NCI-H82 treated with DMSO at 0.1 percent for 48 hours (cell line): Measurements from ENCODE around the gene EGFR.
"Not testable (repeated sequence)": the region's sequence is repeated elsewhere in the genome, so short reads cannot be mapped to it uniquely, and the experiment has no call there.

Experiments used
- DNase-seq: peaks from one replicate; lab custom pipeline; 2025; ENCODE audit not compliant: unreplicated experiment; lab: John Stamatoyannopoulos, UW

Gene EGFR

GRCh38 chr7:55034776-55035175, 16.0 kb downstream of the EGFR start:
- DNase-seq = no peak

- not testable (repeated sequence) for DNase-seq
These were observed 16.6 kb downstream of the EGFR start for GRCh38 chr7:55035410-55035809.

GRCh38 chr7:55036950-55037736, 18.3 kb downstream of the EGFR start:
- no peak for DNase-seq

GRCh38 chr7:55043691-55044370, 25.0 kb downstream of the EGFR start:
- no peak for DNase-seq

- no peak for DNase-seq
These were observed 25.5 kb downstream of the EGFR start for GRCh38 chr7:55044371-55044717.

- no peak for DNase-seq
These were observed 26.0 kb downstream of the EGFR start for GRCh38 chr7:55044791-55045190.

DNA sequence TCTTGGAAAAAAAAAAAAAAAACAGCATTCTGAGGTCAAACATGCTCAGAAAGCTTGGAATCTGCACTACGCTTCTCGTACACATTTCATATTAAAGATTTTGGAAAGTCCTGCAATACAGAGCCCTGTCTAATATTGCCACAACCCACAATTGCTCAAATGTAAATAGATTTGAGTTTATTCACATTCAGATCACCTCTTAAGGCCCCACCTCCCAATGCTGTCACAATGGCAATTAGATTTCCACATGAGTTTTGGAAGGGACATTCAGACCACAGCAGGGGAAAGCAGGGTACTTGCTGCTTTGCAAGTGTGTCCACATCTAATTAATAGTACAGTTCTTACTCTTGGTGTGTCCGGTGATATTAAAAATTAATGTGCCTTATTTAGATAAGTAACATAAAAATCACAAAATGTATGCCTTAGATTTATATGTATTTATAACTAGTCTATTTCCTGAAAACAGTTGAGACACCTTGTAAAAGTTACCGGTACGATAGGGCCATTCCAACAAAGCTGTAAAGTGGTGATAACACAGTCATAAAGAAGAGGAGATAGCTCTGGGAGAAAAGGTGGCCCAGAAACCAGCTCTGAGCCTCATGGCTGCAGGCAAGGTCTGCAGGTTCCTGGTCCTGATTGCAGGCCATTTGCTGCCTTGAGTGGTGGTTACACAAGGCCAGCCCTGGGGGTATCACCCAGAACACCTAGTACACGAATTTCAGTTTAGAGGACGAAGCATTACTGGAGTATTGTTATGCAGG, 27.9 kb downstream of the EGFR start:
- no peak for DNase-seq

- no peak for DNase-seq
These were observed 29.5 kb downstream of the EGFR start for GRCh38 chr7:55048221-55048859.

- no peak for DNase-seq
These were observed 31.5 kb downstream of the EGFR start for GRCh38 chr7:55050281-55050680.

GRCh38 chr7:55052081-55052480, 33.3 kb downstream of the EGFR start:
- DNase-seq = no peak

GRCh38 chr7:55052741-55053427, 34.1 kb downstream of the EGFR start:
- no peak for DNase-seq

DNA sequence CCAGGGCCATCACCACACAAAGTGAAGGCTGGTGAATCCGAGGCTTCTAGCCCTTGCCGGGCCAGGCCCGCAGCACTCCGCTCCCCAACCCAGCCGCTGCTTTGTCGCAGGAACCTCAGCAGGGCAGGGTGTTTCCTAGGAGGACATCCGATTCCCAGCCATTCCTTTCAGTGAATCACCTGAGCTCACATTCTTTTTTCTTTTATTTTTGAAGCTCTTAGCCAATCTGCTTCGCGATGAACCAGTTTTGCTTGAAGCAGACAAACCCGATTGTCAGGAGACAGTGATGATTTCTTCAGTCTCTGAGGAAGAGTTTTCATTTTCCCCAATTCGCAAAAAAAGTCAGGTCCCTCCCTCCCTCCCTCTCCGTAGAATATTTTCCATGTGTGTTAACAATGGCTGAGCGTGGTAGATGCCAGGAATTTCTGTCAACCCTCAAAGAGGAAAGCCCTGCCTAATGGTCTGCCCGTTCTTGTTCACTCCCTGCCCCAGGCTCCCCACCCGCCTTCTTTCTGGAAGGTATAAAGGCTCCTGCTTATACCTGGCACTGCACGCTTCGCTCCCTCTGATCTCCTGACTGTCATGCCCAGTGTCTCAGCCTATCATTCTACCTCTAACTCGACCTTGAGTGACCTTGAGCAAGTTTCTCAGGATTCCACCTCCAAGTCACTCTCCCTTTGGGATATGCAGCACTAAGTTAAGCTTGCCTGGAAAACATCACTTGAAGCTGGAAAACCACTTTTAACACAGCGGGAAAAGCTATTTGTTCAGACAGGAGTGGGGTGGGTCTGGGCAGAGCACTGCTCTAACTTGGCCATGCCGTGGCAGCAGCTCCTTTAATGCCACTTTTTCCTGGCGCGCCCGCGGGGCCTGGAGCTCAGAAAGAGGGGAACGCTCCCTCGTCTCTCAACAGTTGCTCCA, 35.1 kb downstream of the EGFR start:
- DNase-seq = no peak

GRCh38 chr7:55054758-55055157, 35.9 kb downstream of the EGFR start:
- no peak for DNase-seq

GRCh38 chr7:55055479-55055878, 36.7 kb downstream of the EGFR start:
- DNase-seq = no peak

DNA sequence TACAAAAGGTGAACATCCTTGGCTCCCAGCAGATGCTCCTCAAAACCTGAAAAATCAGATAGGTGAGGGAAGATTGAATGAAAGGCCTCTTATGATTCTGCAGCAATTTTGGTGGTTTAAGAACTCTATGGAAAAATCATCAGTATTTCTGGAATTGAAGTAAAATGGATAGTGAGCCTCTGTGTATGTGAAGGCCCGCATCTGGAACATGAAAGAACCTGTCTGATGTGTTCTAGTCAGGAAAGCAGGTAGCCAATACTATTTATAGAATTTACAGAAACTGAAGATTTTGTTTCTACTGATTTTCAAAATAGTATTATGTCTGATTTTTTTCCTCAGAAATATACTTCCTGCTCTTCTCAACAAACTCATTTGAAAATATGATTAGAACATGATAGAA, 37.3 kb downstream of the EGFR start:
- no peak for DNase-seq

DNA sequence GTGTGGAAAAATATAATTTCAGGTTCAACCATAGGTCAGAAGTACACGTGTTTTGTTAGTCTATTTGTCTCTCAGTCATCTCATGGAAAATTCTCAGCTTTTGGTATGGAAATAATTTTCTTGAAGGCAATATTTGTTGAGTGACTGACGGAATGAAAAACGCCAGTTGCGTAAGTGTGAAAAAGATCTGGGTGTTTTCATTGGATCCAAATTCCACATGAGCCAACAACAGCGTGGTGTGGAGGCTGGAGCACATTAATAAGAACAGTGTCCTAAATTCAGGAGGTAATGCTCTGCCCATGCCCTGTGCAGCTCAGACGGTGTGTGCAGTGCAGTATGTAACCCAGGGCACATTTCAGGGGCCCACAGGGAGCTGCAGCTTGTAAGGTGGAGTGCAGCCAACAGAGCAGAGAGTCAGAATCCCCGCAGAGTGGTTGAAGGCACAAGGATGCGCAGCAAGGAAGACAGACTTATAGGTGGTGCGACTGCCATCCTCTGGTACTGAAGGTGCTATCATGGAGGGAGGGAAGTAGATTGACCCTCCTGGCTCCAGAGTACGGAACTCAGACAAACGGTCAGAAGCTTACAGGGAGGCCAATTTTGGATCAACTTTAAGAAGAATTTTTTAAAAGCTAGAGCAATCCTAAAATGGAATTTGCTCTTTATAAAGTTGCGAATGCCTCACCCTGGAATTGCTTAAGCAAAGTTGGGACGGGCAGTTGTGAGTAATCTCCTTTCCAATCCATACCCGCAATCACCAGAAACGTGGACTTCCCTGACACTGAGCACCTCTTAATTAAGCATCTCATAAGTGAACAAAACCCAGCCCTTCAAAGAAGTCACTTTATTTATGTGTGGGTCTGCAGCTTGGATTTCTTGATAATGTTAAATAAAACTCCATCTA, 38.0 kb downstream of the EGFR start:
- no peak for DNase-seq

DNA sequence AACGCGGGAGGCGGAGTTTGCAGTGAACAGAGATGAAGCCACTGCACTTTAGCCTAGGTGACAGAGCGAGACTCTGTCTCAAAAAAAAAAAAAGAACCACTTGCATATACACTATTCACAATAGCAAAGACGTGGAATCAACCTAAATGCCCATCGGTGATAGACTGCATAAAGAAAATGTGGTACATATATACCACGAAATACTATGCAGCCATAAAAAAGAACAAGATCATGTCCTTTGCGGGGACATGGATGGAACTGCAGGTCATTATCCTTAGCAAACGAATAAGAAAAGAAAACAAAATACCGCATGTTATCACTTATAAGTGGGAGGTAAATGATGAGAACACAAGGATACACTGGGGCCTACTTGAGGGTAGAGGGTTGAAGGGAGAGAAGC, 39.5 kb downstream of the EGFR start:
- DNase-seq = no peak

GRCh38 chr7:55059021-55059420, 40.2 kb downstream of the EGFR start:
- DNase-seq = no peak

GRCh38 chr7:55060085-55060484, 41.3 kb downstream of the EGFR start:
- DNase-seq = no peak
